NT2/D1 (cell line): ENCODE measurements around the gene RAB15.

ENCODE experiments used
- YY1 ChIP-seq: IDR thresholded peaks from 2 replicates; pipeline ENCODE4 v1.6.1; 2011; ENCODE audit not compliant: insufficient read length, insufficient read depth
- ZNF274 ChIP-seq: IDR thresholded peaks from 2 replicates; pipeline ENCODE4 v1.6.1; 2011; ENCODE audit warnings: mild to moderate bottlenecking, low read depth, low read length

DNA sequence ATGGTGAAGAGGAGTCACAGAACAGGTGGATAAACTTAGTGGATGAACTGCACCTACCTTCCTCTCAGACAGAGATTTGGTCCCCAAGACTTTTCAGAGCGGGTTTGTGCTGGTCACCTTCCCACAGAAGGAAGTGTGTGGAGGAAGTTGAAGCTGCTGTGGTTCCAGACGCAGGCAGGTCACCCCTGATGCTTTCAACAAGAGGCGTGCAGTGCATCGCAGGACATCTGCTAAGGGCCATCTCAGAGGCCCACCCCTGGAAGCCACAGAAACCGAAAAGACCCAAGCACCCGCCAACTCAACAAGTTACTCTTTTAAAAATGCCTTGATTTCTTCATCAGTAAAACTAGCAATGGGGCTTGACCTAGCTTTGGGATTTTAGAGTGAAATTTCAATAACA is 28.6 kb downstream of the RAB15 start:
- TF ChIP-seq ZNF274: no peak
- no peak for TF ChIP-seq YY1
